Measurements from ENCODE around the gene EML6. TPM values are rescaled to one million over a fixed set of nuclear protein-coding genes. Genes with fewer than 3 reads are reported as not detected.

Gene EML6
- total RNA-seq, 1 experiment from 2014 or later = 0.17 TPM

DNA sequence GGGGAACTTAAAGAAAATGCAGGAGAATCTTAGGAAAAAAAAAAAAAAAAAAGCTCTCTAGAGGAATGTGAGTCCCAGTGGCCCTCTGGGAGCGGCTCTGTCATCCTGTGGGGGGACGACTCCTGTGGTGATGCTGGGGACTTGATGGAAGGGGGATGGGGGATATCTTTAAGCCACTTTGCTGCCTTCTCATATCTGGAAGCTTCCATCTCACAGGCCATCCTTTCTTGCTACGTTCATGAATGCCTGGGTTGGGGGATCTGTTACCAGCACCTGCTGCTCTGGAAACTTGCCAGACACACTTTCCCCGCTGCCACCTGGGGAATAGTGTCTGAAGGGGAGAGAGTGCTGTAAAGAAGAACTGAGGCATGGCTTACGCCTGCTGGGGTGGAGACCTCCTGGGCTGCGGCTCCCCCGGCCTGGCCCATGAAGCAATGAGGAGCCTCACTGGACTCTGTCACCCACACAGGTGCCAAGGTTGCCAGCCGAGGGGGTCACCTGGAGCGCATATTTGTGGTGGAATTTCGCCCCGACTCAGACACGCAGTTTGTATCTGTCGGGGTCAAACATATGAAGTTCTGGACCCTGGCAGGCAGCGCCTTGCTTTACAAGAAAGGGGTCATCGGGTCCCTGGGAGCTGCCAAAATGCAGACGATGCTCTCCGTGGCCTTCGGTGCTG is 234.0 kb downstream of the EML6 start:
- no peak for DNase-seq (ENCODE audit: extremely low read depth, low read depth)

DNA sequence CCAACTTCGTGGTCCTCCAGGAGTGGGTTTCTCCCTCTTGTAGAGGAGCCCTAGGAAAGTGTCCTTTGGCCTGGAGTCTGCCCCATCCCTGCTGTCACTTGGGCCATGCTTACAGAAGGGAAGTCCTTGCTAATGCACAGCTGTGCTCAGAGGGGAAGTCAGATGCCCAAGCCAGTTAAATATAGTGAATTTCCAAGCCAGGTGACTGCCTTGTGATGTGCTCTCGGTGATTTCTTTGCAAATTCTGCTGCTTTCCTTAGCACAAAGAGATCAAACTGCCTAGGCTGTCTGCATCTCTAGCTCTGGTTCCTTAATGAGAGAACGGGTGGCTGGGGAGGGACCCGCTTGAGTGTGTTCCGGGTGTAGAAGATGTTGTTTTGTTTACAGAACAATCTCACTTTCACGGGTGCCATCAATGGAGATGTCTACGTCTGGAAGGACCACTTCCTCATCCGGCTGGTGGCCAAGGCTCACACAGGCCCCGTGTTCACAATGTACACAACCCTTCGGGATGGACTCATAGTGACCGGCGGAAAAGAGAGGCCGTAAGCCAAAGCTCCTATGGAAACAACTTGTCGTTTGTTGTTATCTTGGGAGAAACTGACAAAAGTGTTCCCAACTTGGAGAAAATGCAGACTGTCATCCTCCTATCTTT is 235.4 kb downstream of the EML6 start:
- DNase-seq (ENCODE audit: extremely low read depth, low read depth) = no peak

DNA sequence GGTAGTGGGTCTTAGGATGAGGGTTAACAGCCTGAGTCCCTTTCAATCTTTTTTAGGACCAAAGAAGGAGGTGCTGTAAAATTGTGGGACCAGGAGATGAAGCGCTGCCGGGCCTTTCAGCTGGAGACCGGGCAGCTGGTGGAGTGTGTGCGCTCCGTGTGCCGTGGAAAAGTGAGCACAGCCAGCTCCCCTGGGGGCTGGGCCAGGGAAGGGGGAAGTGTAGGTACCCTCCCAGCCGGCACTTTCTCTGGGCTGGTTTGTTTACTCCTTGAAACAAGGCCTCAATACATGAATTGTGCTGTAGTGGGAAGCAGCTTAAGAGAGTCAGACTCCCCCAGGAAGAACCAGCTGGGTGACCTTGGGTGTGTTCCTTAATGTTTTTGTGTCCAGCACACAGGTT is 236.7 kb downstream of the EML6 start:
- DNase-seq (ENCODE audit: extremely low read depth, low read depth) = no peak

DNA sequence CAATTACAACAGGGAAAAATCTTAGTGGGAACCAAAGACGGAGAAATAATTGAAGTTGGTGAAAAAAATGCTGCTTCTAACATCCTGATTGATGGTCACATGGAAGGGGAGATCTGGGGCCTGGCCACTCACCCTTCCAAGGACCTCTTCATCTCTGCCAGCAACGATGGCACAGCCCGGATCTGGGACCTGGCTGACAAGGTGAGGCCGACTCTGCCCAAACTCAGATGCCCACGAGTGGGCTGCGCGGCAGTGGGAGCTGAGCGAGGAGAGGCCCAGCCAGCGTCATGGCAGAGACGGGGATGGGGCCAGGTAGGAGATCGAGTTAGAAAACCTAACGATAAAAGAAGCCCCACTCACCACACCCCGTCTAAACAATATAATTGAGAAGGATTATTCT is 239.0 kb downstream of the EML6 start:
- DNase-seq (ENCODE audit: extremely low read depth, low read depth) = no peak

DNA sequence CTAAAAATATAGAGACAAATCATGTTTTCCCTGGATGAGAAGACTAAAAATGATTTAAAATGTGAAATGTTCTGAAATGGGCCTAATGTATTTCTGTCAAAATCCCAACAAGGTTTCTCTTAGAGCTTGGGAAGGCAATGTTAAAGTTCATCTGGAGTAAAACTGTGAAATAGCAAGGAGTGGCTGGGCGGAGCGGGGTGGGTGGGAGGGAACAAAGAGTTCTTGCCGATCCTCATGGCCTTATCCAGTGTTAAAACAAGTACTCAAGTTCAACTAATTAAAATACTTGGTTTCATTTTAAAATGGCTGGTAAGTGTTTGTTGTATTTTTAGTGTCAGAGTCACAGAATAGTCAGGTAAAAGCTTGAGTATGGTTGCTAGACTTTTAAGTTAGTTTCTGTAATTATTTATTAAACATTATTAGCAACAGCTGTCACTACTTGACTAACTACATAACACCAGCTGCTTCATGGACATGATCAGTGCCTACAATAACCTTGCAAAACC is 239.5 kb downstream of the EML6 start:
- no peak for DNase-seq (ENCODE audit: extremely low read depth, low read depth)

DNA sequence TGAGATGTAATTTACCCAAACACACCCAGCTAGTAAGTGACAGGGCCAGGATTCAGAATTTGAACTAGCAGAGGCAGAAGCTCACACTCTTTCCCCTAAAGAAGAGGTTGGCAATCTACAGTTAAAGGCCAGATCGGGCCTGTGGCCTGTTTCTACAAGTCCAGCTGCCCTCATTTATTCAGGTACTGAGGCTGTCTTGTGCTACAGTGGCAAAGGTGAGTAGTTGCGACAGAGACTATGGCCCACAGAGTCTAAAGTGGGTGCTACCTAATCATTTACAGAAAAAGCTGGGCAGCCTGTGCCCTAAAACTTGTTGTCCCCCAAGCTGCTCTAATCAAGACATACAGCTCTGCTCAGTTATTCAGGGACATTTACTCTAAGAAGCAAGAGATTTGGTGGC is 240.0 kb downstream of the EML6 start:
- no peak for DNase-seq (ENCODE audit: extremely low read depth, low read depth)

DNA sequence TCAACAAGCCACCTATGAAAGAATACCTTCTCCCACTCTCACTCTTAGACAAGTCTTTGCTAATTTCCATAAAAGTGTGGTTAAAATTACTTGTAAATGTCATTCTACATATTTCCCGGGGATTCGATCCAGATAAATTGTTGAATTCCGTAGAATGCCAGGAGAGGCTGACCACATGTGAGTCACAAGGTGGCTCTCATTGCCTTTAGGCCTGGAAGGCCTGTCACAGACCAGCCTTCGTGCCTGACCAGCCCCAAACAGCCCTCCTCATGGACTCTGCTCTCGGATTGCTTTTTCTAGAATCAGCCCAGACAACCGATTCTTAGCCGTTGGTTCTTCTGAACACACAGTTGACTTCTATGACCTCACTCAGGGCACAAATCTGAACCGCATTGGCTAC is 240.8 kb downstream of the EML6 start:
- no peak for DNase-seq (ENCODE audit: extremely low read depth, low read depth)

DNA sequence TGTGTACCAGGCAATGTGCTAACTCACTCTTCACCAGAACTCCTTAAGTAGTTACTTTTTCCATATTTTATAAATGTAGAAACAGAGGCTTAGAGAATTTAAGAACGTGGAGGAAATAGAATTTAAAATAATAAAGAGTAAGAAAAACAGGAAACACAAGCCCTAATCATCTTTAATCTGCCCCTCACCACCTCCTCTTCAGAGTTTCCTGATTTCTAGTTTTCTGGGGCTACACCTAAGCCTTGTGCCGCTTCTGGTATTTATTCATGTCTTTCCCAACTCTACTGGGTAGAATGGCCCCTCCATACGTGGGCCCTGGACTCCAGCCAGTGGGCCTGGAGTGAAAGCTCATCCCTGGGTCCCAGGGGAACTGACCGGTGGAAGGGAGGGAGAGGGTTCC is 241.4 kb downstream of the EML6 start:
- DNase-seq (ENCODE audit: extremely low read depth, low read depth) = no peak

DNA sequence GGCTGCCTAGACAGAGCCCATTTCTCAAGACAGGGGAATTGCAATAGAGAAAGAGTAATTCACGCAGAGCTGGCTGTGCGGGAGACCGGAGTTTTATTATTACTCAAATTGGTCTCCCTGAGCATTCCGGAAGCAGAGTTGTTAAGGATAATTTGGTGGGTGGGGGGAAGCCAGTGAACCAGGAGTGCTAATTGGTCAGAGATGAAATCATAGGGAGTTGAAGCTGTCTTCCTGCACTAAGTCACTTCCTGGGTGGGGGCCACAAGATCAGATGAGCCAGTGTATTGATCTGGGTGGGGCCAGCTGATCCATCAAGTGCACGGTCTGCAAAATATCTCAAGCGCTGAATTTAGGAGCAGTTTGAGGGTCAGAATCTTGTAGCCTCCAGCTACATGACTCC is 242.0 kb downstream of the EML6 start:
- DNase-seq (ENCODE audit: extremely low read depth, low read depth) = no peak

DNA sequence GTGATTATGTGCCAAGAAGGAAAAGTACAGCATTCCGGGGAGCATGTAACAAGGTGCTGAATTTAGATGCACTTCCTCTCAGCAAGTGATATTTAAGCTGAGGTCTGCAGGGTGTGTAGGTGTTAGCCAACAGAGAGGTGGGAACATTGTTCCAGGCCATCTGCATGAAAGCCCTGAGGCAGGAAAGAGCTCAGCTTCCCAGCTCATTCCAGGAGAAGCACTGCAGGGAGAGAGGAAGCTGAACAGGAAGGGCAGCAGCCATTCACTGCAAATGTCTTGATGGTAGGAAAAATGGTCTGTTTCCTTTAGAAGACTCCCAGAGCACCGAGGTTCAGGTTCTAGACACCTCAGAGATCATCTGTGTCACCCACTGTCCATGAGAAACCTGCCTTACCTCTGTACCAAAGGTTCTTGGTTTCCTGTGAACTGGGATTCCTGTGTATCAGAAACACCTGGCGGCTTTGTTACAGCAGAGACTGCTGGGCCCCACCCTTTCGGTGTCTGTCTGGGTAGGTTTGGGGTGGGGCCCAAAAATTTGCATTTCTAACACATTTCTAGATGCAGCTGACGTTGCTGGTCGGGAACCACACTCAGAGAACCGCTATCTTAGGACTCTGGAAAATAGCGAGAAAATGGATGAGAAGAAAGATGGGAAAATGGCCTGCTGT is 242.8 kb downstream of the EML6 start:
- no peak for DNase-seq (ENCODE audit: extremely low read depth, low read depth)

DNA sequence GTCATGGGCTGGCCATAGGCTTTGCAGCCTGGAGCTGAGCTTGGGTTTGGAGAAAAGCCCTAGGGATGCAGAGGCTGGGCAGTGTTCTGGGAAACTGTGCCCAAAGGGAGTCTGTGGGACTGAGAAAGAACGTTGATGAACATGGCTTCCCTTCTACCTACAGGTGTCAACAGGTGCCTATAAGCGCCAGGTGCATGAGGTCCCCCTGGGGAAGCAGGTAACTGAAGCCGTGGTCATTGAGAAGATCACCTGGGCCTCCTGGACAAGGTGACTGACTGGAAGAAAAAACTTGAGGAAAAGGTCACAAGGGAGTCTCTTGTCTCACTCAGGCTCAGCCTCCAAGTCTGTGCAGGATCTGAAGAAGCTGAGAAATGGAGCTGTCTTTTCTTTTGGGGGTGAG is 243.4 kb downstream of the EML6 start:
- DNase-seq (ENCODE audit: extremely low read depth, low read depth) = no peak

DNA sequence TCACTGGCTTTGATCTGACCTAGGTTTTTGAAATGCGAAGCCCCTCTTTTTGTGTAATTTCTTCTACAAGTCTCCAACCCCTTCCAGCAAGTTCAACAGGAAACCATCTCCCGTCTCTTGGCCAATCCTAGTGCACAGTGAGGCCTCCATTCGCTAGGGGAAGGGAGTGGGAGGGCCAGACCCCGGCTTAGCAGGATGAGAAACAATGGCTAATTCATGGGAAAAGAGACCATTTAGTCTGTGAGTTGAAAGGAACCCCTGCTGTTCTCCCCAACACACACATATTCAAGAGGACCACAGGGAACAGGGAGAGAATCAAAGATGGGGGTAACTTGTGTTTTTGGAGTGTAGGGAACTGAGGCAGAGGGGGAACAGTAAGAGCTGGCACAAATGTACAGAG is 243.8 kb downstream of the EML6 start:
- DNase-seq (ENCODE audit: extremely low read depth, low read depth) = no peak

DNA sequence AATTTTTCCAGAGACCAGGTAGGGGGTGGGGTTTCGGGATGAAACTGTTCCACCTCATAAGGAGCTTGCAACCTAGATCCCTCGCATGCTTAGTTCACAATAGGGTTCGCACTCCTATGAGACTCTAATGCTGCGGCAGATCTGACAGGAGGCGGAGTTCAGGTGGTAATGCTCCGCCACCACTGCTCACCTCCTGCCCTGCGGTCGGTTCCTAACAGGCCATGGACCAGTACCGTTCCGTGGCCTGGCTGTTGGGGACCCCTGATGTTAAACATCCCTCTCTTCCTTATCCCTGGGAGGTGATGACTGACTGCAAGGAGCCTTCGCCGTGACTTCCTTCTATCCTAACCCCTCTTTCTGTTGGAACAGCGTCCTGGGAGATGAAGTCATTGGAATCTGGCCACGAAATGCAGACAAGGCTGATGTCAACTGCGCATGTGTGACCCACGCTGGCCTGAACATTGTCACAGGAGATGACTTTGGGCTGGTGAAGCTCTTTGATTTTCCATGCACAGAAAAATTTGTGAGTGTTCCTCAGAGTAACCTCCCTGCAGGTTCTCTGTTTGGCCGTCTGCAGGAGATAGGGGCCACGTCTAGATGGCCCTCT is 244.4 kb downstream of the EML6 start:
- no peak for DNase-seq (ENCODE audit: extremely low read depth, low read depth)

DNA sequence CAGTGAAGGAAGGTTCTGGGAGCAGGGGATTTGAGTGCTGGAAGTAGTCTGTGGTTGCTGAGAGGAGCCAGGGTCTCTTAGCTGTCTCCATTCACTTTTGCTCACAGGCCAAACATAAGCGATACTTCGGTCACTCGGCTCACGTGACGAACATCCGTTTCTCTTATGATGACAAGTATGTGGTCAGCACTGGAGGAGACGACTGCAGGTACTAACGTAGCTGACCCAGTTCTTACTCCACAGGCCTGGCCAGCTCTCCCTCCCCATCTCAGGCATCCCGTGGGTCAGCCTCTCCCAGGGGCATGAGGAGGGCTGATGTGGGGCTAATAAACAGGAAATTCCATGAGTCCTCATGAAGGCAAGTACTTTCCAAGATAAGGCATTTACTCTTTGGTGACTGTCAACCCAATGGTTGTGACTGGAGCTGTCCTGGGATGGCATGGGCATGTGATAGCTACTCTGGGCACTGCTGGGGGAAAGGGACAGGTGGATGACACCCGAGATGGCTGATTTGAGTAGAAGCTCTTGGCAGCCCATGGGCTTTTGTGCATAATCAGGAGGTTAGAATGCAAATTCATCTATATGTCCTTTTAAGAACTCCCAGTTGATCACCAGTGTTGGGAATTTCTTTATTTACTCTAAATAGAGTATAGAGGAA is 245.2 kb downstream of the EML6 start:
- no peak for DNase-seq (ENCODE audit: extremely low read depth, low read depth)

DNA sequence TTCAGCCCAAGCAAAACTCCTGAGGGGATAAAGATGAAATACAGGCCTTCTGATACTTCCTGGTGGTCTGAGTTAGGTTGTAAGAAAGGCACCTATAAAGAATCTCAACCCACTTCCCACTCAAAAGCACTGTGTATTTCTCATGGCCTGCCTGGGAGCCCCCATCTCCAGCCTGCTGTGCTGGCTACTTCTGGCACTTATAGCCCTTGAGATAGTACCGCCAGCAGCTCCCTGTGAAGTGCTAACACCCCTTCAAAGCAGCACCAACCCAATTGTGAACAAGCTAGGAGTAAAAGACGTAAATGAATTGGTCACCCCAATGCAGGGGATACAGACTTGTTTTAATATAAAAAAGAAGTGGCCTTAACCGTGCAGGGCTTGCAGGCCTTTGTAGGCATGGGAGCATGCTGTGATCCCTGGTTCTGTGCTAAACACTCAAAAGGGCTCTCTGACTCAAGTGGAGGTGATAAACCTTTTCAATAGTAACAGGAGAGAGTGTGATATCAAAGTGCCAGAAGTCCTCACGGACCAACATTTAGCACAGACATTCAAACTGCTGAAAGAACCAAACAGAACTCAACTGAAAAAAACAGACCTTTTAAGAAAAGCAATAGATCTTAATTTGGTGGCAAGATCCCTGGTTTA is 246.0 kb downstream of the EML6 start:
- no peak for DNase-seq (ENCODE audit: extremely low read depth, low read depth)

DNA sequence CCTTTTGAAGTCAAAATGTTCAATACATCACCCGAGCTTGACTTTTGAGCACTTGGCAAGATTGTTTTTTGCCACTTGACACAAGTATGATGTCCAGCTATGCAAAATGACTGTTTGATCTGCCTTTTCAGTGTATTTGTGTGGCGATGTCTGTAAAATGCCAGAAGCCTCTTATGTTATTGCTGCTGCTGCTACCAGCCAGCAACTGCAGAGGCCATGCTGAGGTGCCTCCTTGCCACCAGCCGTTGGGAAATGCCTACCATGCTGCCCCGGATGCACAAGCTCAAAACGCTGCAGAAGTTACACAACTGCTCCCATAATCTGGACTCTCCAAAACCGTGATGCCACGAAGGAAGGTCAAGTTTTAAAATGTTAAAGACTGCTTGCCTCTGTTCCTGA is 246.5 kb downstream of the EML6 start:
- no peak for DNase-seq (ENCODE audit: extremely low read depth, low read depth)

DNA sequence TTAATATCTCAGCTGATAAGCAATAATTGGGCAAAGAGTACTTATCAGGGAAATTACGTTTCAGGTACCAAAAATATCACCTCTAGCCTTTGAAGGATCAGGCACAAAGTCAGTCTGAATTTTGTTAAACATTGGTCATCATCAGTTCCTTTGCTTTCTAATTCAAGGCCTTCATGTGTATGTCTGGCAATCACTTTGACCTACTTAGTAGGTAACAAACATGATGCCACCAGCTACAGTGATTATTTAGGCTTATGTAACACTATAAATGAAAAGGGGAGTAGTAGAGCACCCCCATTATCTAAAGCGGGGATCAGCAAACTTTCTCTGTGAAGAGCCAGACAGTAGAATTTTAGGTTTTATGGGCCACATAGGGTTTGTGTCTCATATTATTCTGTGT is 251.7 kb downstream of the EML6 start:
- DNase-seq (ENCODE audit: extremely low read depth, low read depth) = no peak

DNA sequence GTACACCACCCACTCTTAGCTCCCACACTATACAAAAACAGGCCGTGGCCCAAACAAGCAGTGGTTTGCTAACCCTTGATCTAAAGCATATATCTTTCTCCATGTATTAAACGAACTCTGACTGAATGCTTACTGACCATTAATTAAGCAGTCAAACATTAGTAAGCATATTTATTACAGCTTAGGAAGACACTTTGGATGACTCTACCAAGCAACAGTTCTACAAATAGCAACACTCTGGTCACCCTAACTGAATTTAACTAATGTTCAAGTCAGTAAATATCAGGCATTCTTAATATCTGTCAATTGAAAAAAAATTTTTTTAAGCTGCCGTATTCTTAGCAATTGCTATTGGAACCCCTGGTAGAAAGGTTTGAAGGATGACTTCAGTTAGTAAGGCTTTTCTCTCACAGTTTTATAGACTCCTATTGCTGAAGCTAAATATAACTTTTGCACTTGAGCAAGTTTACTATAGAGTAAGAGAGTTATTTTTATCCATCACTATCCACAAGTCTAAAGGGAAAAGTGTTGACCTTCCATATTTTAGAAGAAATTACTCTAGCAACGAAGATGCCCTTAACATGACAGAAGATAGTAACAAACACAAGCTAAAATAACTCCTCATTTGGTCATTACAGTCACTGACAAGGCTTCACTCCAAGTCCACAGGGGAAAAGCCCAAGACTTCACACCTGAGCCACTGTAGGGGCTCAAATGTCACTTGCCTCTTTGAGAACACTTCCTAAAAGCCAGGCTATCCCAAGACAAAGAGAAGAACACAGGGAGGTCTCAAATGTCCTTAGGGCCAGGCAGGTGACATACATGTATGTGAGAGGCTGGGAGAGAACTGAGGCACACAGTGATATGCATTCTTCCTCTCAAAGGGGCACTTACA is 252.4 kb downstream of the EML6 start:
- DNase-seq (ENCODE audit: extremely low read depth, low read depth) = no peak

DNA sequence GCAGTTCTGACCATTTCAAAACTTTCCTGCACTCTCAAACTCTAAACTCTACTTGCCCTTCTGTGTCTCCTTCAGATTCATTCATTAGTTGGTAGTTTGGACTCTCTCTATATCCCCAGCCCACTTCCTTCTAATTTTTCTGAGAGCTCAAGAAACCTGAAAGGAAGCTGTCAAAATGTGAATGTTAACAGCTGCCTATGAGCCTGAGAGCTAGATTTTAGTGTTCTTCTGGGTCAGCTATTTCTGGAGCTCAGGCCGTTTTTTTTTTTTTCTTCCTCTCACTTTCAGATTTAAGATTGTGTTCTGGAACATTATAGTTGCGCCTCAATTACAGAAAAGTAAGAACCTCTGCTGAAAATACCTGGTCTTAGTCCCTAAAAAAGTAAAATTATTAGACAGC is 253.7 kb downstream of the EML6 start:
- no peak for DNase-seq (ENCODE audit: extremely low read depth, low read depth)

Measured in NCI-H460 (cell line).